ENCODE results near the gene SPTY2D1.
"Not testable (repeated sequence)": the region's sequence is repeated elsewhere in the genome, so short reads cannot be mapped to it uniquely, and the experiment has no call there.

Gene SPTY2D1, protein sequence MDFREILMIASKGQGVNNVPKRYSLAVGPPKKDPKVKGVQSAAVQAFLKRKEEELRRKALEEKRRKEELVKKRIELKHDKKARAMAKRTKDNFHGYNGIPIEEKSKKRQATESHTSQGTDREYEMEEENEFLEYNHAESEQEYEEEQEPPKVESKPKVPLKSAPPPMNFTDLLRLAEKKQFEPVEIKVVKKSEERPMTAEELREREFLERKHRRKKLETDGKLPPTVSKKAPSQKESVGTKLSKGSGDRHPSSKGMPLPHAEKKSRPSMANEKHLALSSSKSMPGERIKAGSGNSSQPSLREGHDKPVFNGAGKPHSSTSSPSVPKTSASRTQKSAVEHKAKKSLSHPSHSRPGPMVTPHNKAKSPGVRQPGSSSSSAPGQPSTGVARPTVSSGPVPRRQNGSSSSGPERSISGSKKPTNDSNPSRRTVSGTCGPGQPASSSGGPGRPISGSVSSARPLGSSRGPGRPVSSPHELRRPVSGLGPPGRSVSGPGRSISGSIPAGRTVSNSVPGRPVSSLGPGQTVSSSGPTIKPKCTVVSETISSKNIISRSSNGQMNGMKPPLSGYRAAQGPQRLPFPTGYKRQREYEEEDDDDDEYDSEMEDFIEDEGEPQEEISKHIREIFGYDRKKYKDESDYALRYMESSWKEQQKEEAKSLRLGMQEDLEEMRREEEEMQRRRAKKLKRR

DNA sequence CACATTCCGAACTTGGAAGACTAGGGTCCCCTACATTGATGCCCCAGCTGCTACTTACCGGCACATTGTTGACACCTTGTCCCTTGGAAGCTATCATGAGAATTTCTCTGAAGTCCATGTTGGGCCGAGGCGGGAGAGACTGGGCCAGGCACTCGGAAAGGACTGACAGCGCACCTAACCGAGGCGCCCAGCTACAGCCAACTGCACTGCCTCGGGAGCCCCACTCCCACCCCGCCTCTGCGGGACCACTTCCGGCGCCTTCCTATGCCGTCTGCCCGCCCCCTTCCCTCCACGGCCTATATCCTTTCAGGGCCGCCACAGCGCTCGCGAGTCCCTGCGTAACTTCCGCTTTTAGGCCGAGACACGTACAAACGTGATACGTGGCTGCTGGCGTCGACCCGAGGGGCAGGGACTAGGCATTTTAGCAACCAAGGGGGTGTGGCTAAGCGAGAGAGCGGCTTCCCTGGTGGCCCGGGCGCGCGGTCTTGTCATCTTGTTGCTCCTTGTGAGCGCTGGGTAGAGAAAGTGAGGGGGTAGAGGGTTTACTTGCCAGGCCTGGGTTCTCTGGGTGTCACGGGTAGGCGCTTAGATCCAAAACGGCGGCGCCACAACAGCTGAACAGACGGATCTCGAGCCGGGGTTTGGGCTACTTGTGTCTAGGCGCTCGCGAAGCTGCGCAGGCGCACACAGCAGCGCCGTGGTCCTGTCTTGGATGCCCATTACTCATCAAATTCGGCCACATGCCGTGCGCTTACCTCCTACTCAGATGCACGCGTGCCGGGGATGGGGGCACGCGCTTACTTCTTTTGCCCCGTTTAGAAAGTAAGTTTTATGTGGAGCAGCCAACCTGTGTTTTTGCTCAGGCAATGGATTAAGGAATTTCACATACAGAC is at the start of gene SPTY2D1:
TSS of gene SPTY2D1 (minus strand) at position 203 of the 893 bp plus-strand sequence. CDS start at position 118, 85 bp downstream.
- peak; percentile 98 for DNase-seq

DNA sequence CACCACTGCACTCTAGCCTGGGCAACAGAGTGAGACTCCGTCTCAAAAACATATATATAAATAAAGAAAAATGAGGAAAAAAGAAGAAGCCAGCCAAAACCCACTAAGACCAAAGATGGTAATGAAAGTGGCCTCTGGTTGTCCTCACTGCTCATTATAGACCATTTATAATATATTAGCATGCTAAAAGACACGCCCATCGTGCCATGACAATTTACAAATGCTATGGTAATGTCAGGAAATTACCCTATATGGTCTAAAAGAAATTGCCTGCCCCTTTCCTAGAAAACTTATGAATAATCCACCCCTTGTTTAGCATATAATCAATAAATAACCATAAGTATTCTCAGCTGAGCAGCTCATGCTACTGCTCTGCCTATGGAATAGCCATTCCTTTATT is 48.3 kb upstream of the SPTY2D1 start:
- no peak for DNase-seq

DNA sequence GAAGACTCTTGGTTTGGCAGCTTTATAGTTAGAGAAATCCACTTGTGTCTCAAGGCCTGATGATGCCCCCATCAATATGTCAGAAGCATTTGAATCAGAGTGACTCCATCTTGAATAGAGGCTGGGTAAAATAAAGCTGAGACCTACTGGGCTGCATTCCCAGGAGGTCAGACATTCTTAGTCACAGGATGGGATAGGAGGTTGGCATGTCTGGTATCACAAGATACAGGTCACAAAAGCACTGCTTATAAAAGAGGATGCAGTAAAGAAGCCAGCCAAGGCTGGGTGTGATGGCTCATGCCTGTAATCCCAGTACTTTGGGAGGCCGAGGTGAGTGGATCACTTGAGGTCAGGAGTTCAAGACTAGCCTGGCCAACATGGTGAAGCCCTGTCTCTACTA is 47.8 kb upstream of the SPTY2D1 start:
- not testable (repeated sequence) for DNase-seq

DNA sequence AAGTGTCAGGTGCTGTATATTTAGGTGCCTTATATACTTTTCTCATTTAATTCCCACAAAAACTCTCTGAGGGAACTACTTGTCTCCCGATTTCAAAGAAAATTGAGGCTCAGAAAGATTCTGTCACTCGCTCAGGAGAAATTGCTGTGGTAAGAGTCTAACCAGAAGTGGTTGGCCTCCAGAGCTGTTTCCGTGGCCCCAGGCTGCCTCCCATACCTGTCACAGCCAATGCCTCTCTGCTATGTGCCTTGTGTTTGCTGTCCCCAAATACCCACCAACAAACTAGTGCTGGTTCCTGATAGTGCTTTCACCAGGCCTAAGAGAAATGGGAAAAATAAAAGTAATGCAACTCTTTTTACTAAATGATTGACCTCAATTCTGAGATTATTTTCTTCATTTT is 43.4 kb upstream of the SPTY2D1 start:
- DNase-seq = no peak

DNA sequence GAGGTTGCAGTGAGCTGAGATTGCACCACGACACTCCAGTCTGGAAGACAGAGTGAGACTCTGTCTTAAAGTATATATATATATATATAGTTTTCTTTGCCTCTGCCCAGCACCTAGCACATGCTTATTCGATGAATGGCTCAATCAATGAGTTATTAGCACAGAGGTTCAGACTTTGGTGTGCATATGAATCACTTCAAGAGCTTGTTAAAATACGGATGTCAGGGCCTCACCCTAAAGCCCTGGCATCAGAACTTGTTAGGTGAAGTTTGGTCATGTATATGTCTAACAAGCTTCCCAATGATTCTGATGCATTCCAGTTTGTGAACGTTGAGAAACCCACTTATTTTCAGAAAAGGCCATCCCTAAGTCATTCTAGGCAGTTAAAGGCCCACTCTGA is 42.7 kb upstream of the SPTY2D1 start:
- DNase-seq = no peak

DNA sequence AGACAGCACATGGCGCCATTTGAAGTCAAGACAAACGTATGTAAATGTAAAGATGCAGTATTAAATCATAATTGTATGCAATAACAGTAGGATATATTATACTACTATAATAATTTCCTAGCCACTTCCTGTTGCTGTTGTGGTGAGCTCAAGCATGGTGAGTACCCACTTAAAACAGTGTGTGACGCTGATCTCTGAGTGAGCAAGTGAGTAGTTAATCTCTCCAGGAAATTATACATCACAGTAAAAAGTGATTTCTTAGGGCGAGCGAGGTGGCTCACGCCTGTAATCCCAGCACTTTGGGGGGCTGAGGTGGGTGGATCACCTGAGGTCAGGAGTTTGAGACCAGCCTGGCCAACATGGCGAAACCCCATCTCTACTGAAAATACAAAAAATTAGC is 38.1 kb upstream of the SPTY2D1 start:
- peak; percentile 73 for DNase-seq

DNA sequence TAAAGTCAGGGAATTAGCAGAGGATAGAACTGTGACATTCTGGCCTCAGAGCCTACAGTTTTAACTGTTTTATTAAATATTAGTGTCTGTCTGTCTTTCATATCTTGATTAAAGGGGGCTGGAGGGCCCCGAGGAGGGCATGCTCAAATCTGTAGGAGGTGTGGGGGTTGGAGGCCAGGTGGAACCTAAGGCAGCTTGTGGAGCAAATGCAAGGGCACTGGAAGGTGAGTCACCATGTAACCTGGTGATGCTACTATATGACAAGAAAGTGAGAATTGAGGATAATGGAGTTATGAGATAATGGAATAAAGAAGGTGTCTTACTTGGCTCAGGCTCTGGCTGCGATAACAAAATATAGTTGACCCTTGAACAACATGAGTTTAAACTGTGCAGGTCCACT is 37.1 kb upstream of the SPTY2D1 start:
- DNase-seq = no peak

DNA sequence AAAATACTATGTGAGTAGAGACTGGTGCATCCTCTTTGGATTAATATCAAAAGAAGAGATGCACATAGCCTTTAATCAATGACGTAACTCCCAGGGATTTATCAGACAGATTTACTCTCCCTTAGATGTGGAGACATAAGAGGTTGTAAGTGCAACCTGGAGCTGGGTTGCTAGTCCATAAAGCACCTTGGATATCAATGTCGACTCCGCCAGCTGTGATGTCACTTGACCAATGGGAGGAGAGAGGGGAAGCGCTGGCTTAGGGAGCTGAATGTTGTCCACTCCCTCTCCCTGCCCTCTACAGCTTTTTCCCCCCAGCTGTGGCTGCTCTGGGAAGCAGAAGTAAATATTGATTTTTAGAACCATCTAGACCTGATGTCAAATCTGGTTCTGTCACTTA is 35.6 kb upstream of the SPTY2D1 start:
- no peak for DNase-seq

DNA sequence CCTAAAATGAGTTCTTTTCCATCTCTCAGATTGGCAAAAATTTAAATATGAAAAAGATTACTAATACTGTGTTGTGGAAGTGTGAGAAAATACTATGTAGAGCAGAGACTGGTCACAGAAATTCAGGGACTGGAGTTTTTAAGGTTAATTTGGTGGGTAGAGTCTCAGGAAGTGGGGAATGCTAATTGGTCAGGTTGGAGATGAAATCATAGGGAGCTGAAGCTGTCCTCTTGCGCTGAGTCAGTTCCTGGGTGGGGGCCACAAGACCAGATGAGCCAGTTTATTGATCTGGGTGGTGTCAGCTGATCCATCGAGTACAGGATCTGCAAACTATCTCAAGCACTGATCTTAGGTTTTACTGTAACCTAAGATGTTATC is 35.1 kb upstream of the SPTY2D1 start:
- peak; percentile 39 for DNase-seq

DNA sequence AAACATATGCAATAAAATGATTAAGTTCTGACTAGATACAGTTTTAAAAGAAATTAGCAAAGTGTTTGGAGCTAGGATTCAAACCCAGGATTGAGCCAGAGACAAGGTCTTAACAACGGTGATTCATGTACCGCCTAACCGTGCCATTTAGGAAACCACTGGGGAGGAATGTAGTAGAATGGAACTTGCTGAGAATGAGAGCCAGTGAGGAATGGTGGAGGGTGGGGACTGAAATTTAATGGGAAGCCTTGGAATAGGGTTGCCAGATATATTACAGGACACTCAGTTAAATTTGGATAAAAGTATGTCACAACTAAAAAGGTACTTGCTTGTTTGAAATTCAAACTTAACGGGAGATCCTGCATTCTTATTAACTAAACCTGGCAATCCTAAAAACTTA is 34.0 kb upstream of the SPTY2D1 start:
- DNase-seq = no peak

DNA sequence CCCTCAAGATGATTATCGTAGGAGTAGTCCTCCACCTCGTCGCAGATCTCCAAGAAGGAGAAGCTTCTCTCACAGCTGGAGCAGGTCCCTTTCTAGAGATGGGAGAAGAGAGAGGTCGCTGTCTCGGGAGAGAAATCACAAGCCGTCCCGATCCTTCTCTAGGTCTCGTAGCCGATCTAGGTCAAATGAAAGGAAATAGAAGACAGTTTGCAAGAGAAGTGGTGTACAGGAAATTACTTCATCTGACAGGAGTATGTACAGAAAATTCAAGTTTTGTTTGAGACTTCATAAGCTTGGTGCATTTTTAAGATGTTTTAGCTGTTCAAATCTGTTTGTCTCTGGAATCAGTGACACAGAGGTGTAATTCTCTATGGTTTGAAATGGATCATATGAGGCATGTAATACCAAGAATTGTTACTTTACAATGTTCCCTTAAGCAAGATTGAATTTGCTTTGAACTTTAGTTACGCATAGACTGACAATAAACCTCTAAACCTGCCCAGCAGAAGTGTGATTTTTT is 31.3 kb upstream of the SPTY2D1 start:
- not testable (repeated sequence) for DNase-seq

DNA sequence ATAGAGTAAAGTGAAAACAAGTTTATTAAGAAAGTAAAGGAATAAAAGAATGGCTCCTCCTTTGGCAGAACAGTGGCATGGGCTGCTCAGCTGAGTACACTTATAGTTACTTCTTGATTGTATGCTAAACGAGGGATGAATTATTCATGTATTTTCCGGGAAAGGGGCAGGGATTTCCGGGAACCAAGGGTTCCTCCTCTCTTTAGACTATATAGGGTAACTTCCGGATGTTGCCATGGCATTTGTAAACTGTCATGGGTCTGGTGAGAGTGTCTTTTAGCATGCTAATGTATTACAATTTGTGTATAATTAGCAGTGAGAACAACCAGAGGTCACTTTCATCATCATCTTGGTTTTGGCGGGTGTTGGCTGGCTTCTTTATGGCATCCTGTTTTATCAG is 23.5 kb upstream of the SPTY2D1 start:
- no peak for DNase-seq

DNA sequence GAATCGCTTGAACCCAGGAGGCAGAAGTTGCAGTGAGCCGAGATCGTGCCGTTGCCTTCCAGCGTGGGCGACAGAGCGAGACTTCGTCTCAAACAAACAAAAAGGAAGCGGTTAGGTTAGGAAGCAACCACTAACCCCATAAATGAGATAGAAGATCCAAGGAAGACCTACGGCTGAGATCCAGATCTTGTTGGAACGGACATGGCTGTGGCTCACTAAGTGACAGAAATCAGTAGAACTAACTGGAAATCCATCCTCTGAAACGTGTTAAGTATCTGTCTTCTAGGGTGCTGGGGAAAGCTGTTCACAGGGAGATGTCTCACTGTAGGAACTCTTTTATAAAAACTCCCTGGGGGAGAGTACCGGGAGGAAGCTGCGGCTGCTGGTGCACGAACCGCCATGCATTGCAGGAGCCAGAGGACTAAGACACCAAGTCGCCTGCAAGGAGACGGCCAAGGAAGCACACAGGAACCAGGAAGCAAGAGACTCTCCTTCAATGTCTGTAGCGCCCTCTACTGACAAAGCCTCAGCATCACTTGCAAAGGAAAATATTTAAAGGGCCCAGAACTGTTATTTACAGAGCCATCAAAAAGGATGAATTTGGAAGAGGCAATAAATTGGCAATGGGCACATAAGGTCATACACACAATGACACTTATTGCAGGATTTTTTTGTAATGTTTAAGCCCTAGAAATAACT is 16.9 kb upstream of the SPTY2D1 start:
- peak; percentile 61 for DNase-seq

DNA sequence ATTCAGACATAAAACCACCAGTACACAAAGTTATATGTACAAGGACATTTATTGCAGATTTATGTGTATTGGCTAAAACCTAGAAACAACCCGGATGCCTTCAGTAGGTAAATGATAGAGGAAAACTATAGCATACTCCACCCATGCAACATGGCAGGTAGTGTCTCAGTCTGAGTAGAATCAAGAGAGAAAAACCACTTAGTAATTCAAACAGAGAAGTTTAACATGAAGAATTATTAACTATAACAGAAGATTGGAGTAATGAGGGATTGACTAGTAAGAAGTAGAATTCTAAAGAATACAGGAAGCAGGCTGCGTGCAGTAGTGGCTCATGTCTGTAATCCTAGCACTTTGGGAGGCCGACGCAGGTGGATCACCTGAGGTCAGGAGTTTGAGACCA is 16.2 kb upstream of the SPTY2D1 start:
- no peak for DNase-seq

DNA sequence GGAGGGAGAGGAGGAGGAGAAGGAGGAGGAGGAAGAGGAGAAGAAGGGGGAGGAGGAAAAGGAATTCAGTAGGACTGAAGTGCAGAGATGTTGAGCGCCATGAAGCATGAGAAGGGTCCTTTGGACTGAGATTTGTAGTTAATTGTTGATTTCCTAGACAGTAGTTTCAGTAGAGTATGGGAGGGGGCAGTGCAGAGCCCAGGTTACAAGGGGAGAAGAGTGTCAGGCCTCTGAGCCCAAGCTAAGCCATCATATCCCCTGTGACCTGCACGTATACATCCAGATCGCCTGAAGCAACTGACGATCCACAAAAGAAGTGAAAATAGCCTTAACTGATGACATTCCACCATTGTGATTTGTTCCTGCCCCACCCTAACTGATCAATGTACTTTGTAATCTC is 8.9 kb upstream of the SPTY2D1 start:
- not testable (repeated sequence) for DNase-seq

DNA sequence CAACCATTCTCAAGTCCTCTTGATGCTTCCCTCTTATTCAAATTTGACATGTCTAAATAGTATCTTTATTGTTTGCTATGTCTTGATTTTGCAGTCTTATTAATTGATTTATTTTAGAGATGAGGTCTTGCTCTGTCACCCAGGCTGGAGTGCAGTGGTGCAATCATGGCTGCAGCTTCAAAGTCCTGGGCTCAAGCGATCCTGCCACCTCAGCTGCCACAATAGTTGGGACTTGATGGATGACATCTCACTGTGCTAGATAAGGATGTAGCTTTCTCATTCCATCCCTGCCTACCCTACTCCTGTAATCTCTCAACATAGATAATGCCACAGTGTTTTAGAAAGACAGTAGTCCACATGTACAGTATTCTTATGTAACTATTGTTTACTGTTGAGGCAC is 7.5 kb upstream of the SPTY2D1 start:
- DNase-seq = no peak

DNA sequence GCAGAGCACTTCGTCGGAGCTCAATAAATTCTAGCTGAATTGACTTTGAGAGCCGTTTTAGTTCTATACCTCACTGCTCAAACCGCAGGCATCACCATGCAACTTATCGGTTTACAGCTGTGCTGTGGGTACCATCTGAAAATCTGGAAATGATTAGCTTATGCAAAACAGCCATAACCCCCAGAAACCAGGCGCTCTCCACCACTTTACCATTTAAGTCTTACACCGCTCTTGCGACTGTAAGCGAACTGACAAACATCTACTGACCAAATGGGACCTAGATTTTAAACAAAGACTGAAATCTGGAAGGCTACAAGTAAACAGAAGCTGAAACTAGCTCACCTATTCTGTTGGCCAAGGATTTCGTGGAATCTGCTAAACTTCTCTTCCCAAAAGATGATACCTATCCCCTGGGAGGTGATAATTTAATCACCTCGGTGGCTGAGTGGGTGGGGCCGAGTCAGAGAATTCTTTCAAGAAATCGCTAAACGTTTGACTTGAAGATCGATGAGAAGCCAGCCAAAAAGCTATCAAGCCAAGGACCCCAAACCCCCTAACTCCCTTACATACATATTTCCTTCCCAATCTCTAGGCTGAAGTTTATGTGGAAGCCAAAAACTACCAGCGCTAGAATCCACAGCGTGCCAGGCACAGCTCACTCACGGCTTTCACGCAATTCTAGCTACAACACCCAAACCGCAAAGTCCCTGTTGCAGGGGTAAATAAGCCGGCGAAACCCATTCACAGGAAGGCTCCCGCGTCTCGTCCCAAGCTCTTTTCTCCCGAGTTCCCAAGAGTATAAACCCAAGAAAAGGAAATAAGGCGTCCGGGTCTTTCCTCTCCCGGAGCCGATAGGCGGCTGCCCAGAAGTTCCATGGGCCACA is 644 bp downstream of the SPTY2D1 start:
- peak; percentile 20 for DNase-seq

DNA sequence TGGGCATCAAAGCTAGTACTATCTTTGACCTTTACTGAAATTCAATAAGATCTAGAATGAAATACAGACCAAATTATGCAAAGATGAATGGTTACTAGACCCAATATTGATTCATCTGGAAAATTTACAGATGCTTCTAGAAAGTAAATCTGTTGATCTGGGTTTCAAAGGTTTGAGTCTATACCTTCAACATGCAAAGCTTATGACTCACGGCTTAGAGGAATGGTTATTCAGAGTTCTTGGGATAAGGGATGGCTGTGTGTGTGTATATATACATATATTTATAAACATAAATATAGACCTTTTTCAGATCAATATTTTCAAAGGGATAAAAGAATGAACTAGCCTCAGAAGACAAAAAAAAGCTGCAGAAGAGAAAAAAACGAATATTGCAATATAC is 1.3 kb downstream of the SPTY2D1 start:
- no peak for DNase-seq

DNA sequence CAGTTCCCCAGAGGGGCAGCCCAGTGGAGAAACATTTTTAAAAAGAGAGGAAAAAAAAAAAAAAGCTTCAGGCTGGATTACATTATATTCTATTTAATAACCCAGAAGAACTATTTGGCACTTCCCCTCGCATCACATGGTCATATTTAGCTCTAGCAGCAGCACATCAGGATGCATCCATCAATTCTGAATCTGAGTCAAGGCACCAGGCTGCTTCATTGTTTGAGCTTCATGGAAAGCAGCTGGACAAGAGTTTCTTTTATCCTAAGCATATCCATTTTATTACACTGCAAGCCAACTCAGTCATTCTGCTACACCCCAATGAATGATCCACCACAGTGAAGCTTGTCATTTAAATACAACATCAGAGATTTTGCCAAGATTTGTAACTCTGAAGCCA is 10.0 kb downstream of the SPTY2D1 start:
- no peak for DNase-seq

DNA sequence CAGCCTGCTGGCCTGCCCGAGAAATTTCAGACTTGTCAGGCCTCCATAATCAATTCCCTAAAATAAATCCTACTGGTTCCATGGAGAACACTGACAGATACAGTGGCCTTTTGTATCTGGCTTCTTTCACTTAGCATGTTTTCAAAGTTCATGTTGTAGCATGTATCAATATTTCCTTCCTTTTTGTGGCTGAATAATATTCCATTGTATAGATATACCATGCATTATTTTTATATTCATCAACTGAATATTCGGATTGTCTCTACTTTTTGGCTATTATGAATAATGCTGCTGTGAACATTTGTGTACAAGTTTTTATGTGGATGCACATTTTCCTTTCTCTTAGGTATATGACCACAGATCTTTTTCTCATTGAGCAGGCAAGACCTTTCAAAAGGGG is 10.4 kb downstream of the SPTY2D1 start:
- no peak for DNase-seq

DNA sequence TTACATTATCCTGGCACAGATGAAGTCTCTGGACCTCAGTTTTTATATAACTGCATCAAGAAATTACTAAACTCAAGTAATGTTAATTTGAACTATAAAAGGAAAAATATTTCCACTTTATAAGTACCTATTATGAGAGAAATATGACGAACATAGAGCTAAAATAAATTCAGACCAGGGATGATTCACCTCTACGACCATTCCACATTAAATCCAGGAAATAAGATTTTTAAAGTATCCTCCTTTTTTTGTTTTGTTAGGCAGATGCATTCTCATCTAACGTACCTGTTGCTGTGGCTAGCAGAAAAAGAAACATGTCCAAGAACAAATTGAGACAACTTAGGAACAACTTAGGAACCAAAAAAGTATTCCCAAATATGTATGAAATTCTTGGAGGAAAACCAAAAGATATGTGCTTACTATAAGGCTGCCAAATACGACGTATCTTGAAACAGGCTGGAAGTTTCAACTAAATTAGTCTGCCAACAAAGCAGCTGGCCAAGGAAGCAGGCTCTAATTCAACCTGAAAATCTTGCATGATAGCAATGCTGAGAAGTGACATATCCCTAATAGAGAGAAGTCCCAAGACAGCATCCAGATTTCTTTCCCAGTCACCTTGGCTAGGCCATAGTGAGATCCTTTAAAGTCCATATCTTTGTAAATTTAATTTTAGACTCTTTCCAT is 15.7 kb downstream of the SPTY2D1 start:
- no peak for DNase-seq
